ENCODE data around the gene UBALD1. TPM values are rescaled to one million over a fixed set of nuclear protein-coding genes. Genes with fewer than 3 reads are reported as not detected.

The UBALD1 gene
- polyA plus RNA-seq, 1 donor (not counting 4 experiments of a cell fraction or from before 2014, with no cell fraction given) = 4.0 TPM

GRCh38 chr16:4660454-4661007 is 45.8 kb upstream of the UBALD1 start:
- Histone ChIP-seq H3K27ac (ENCODE audit: control insufficient read depth, insufficient read depth, low read length) (no peak overlapping the region), H3K27me3 (ENCODE audit: control insufficient read depth, extremely low read depth, insufficient read depth, low read length) (no peaks in the 10 kb centered on the region), H3K4me1 (ENCODE audit: control insufficient read depth, extremely low read depth, insufficient read depth, low read length) (peaks cover 18% of the 10 kb centered on the region), H3K4me3 (ENCODE audit: control insufficient read depth in 2 of 3, extremely low read depth in 1 of 3, insufficient read depth in 2 of 3, low read depth in 1 of 3, low read length in 3 of 3) (no peak overlapping the region), H2AFZ (ENCODE audit: control insufficient read depth, low read length) (no peak overlapping the region), H3K9me3 (ENCODE audit: control insufficient read depth, low read depth, low read length) (no peaks in the 10 kb centered on the region), H3K36me3 (ENCODE audit: control insufficient read depth in 2 of 2, extremely low read depth in 1 of 2, insufficient read depth in 2 of 2, low read length in 2 of 2) (peaks cover 8 to 31% of the 10 kb centered on the region in 2 experiments), H3K79me2 (ENCODE audit: control insufficient read depth, insufficient read depth, low read length) (no peaks in the 10 kb centered on the region), H3K9ac (ENCODE audit: control insufficient read depth, extremely low read depth, insufficient read depth, low read length) (no peak overlapping the region), H3K4me2 (ENCODE audit: control insufficient read depth, extremely low read depth, insufficient read depth, low read depth, low read length) (no peak overlapping the region), H4K20me1 (ENCODE audit: control insufficient read depth, extremely low read depth, insufficient read depth, low read length) (no peaks in the 10 kb centered on the region), H3K9me1 (ENCODE audit: control insufficient read depth, extremely low read depth, insufficient read depth, low read length) (peaks cover 4% of the 10 kb centered on the region)
- no peak for FAIRE-seq
- dilution Hi-C loops (cut with MboI; ENCODE audit: extremely low pct_ligation_motif_present, low sequenced_read_pairs) = no loop called here
- no peak for DNase-seq (ENCODE audit: low read depth, low spot score)
- no peak for TF ChIP-seq EZH2 (IDR thresholded peaks at IDR 0.05; ENCODE audit: low read length)
- TF ChIP-seq, protein P1, sequence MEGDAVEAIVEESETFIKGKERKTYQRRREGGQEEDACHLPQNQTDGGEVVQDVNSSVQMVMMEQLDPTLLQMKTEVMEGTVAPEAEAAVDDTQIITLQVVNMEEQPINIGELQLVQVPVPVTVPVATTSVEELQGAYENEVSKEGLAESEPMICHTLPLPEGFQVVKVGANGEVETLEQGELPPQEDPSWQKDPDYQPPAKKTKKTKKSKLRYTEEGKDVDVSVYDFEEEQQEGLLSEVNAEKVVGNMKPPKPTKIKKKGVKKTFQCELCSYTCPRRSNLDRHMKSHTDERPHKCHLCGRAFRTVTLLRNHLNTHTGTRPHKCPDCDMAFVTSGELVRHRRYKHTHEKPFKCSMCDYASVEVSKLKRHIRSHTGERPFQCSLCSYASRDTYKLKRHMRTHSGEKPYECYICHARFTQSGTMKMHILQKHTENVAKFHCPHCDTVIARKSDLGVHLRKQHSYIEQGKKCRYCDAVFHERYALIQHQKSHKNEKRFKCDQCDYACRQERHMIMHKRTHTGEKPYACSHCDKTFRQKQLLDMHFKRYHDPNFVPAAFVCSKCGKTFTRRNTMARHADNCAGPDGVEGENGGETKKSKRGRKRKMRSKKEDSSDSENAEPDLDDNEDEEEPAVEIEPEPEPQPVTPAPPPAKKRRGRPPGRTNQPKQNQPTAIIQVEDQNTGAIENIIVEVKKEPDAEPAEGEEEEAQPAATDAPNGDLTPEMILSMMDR (optimal IDR thresholded peaks at IDR 0.05 in 1 of 3, IDR thresholded peaks at IDR 0.05 in 1 of 3, conservative IDR thresholded peaks at IDR 0.05 in 1 of 3; ENCODE audit: extremely low read depth in 1 of 3, insufficient read depth in 2 of 3, low read length in 3 of 3) = no peak

DNA sequence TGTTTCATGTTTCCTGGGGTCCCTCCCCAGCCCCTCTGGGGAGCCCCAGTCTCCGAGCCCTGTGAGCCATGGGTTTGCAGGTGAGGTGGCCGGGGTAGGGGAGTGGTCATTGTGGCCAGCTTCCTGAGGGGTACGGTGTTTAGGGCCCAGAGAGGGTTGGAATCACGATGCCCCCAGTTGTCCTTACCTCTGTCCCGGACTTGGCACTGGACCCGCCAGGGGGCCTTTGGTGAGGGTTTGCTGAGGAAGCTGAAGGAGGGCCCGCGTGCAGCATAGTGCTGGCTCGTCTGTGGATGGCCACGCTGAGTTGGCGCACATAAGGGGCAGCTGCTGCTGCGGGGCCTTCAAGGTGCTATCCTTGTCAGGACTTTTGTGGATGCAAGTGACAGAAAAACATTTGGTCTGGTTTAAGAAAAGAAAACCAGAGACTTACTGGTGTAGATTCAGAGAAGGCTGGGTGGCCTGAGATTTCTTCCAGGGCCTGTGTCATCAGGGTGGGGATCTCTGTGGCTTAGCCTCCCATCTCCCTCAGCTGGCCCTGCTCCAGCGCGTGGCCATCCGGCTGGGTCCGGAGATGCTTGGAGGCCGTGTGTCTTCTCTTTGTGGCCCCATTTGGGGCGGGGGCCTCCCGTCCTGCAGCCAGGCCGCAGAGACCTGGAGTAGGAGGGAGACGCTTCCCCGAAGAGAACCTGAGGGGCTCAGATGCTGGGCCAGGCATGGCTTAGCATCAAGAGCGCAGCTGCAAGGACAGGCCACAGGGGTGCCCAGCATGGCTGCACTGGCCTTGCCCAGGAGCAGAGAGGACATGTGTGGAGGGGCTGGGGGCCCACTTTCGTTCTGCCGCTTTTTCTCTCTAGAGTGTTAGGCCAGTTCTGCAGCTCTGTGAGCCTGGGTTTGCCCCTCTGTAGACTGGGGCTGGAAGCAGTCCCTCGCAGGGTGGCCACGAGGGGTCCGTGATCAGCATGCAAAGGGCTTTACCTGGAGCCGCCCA is 45.0 kb upstream of the UBALD1 start:
- no peak overlapping the region for H3K4me3 ChIP-seq (ENCODE audit: control insufficient read depth in 2 of 3, extremely low read depth in 1 of 3, insufficient read depth in 2 of 3, low read depth in 1 of 3, low read length in 3 of 3)
- dilution Hi-C loops (cut with MboI; ENCODE audit: extremely low pct_ligation_motif_present, low sequenced_read_pairs) = no loop called here
- H3K27ac ChIP-seq (ENCODE audit: control insufficient read depth, insufficient read depth, low read length) = no peak overlapping the region
- DNase-seq (ENCODE audit: low read depth, low spot score) (no peak), FAIRE-seq (no peak)
- no peaks in the 10 kb centered on the region for H4K20me1 ChIP-seq (ENCODE audit: control insufficient read depth, extremely low read depth, insufficient read depth, low read length)
- no peak overlapping the region for H3K9ac ChIP-seq (ENCODE audit: control insufficient read depth, extremely low read depth, insufficient read depth, low read length)
- H3K27me3 ChIP-seq (ENCODE audit: control insufficient read depth, extremely low read depth, insufficient read depth, low read length) = no peaks in the 10 kb centered on the region
- peaks cover 9% of the 10 kb centered on the region for H3K4me1 ChIP-seq (ENCODE audit: control insufficient read depth, extremely low read depth, insufficient read depth, low read length)
- H3K79me2 ChIP-seq (ENCODE audit: control insufficient read depth, insufficient read depth, low read length) = no peaks in the 10 kb centered on the region
- H3K9me1 ChIP-seq (ENCODE audit: control insufficient read depth, extremely low read depth, insufficient read depth, low read length) = peaks cover 4% of the 10 kb centered on the region
- no peak overlapping the region for H2AFZ ChIP-seq (ENCODE audit: control insufficient read depth, low read length)
- no peak for TF ChIP-seq EZH2 (IDR thresholded peaks at IDR 0.05; ENCODE audit: low read length)
- TF ChIP-seq, protein P1 (optimal IDR thresholded peaks at IDR 0.05 in 1 of 3, IDR thresholded peaks at IDR 0.05 in 1 of 3, conservative IDR thresholded peaks at IDR 0.05 in 1 of 3; ENCODE audit: extremely low read depth in 1 of 3, insufficient read depth in 2 of 3, low read length in 3 of 3) = no peak
- H3K9me3 ChIP-seq (ENCODE audit: control insufficient read depth, low read depth, low read length) = no peaks in the 10 kb centered on the region
- H3K4me2 ChIP-seq (ENCODE audit: control insufficient read depth, extremely low read depth, insufficient read depth, low read depth, low read length) = no peak overlapping the region
- peaks cover 8 to 36% of the 10 kb centered on the region in 2 experiments for H3K36me3 ChIP-seq (ENCODE audit: control insufficient read depth in 2 of 2, extremely low read depth in 1 of 2, insufficient read depth in 2 of 2, low read length in 2 of 2)
